ENCODE results near the gene SPTLC2. TPM values are rescaled to one million over a fixed set of nuclear protein-coding genes. Genes with fewer than 3 reads are reported as not detected.
A peak's percentile ranks its signal among the peaks of the same experiment; 100 is the strongest.

The SPTLC2 gene
- total and polyA plus RNA-seq, 2 donors (not counting 1 experiment from before 2014, with no cell fraction given), result 22.8 to 25.9 TPM

DNA sequence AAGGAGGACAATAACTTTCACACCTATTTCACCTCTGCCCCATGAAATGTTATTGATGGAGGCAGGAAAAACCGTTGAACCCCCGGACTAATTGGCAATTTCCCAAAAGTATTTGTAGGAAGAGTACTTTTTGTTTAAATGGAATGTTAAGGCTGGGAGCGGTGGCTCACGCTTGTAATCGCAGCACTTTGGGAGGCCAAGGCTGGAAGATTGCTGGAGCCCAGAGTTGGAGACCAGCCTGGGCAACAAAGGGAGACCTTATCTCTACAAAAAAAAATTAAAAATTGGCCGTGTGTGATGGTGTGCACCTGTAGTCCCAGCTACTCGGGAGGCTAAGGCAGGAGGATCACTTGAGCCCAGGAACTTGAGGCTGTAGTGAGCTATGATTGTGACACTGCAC is 26.0 kb upstream of the SPTLC2 start:
- Histone ChIP-seq H3K36me3 (ENCODE audit: control insufficient read depth, insufficient read depth, low read length) (no peaks in the 10 kb centered on the region), H3K4me3 (replicated peaks in 1 of 4; ENCODE audit: control extremely low read depth in 1 of 4, insufficient read depth in 1 of 4, low read depth in 3 of 4, low read length in 4 of 4) (peak overlapping the region; percentile 11 to 55 (median 30)), H3K9ac (ENCODE audit: insufficient read depth, low read length) (no peak overlapping the region), H3K4me1 (ENCODE audit: control insufficient read depth, extremely low read depth, insufficient read depth, low read length) (peaks cover 4% of the 10 kb centered on the region), H3K27me3 (ENCODE audit: control insufficient read depth, insufficient read depth, low read length) (no peaks in the 10 kb centered on the region), H3K27ac (ENCODE audit: insufficient read depth, low read length) (peak overlapping the region; percentile 66), H3K4me2 (ENCODE audit: extremely low read depth, insufficient read depth, low read length) (peak overlapping the region; percentile 70), H3K79me2 (ENCODE audit: control insufficient read depth, insufficient read depth, low read length) (no peaks in the 10 kb centered on the region), H4K20me1 (ENCODE audit: control insufficient read depth, extremely low read depth, insufficient read depth, low read length) (no peaks in the 10 kb centered on the region), H2AFZ (ENCODE audit: low read length) (peak overlapping the region; percentile 90), H3K9me3 (ENCODE audit: control insufficient read depth, insufficient read depth, low read depth, low read length) (no peaks in the 10 kb centered on the region)
- TF ChIP-seq, protein P1, sequence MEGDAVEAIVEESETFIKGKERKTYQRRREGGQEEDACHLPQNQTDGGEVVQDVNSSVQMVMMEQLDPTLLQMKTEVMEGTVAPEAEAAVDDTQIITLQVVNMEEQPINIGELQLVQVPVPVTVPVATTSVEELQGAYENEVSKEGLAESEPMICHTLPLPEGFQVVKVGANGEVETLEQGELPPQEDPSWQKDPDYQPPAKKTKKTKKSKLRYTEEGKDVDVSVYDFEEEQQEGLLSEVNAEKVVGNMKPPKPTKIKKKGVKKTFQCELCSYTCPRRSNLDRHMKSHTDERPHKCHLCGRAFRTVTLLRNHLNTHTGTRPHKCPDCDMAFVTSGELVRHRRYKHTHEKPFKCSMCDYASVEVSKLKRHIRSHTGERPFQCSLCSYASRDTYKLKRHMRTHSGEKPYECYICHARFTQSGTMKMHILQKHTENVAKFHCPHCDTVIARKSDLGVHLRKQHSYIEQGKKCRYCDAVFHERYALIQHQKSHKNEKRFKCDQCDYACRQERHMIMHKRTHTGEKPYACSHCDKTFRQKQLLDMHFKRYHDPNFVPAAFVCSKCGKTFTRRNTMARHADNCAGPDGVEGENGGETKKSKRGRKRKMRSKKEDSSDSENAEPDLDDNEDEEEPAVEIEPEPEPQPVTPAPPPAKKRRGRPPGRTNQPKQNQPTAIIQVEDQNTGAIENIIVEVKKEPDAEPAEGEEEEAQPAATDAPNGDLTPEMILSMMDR (conservative IDR thresholded peaks at IDR 0.05 in 1 of 2, IDR thresholded peaks at IDR 0.05 in 1 of 2; ENCODE audit: low read depth in 1 of 2, low read length in 2 of 2), result no peak
- TF ChIP-seq EZH2 (IDR thresholded peaks at IDR 0.05; ENCODE audit: low read length, missing control alignments), result no peak
- DNase-seq (ENCODE audit: low read depth in 2 of 2), result no peak

DNA sequence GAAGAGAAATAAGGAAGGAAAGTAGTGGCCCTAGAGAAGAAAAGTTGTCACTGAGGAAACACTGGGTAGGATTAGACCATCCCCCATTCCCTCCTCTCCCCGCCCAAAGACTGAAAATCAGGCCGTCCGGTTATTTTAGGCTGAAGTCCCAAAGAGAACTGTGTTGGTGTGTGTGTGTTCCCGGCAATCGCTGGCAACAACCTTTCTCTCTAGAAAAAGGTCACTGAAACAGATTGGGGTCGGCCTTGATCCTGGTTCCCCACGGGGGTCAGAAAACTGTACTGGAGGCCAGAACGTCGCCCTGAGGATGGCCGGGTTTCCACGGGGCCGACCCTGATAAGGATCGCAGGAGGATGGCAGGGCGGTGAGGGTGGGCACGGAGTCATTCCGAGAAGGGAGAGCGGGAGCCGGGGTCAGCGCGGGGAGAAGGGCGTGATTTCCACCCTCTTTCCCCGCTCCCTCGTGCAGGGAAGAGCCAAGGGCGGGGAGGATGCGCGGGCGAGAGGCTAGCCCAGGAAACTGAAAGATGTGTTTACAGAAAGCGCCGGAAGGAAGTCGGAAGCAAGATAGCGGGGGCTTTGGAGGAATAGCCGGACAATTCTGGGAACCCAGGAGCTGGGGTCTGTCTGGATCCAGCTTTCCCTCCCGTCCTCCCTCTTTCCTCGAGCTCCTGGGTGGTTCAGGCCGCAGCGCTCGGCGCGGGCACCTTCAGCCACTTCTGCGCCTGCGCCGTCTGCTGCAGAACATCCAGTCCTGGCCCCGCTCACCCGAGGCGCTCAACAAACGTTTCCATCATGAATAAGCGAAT is 25.3 kb upstream of the SPTLC2 start:
- Histone ChIP-seq H3K4me1 (ENCODE audit: control insufficient read depth, extremely low read depth, insufficient read depth, low read length) (peaks cover 4% of the 10 kb centered on the region), H3K4me2 (ENCODE audit: extremely low read depth, insufficient read depth, low read length) (peak overlapping the region; percentile 70), H2AFZ (ENCODE audit: low read length) (peak overlapping the region; percentile 90), H3K36me3 (ENCODE audit: control insufficient read depth, insufficient read depth, low read length) (no peaks in the 10 kb centered on the region), H3K27ac (ENCODE audit: insufficient read depth, low read length) (peak overlapping the region; percentile 66), H3K27me3 (ENCODE audit: control insufficient read depth, insufficient read depth, low read length) (no peaks in the 10 kb centered on the region), H3K79me2 (ENCODE audit: control insufficient read depth, insufficient read depth, low read length) (no peaks in the 10 kb centered on the region), H3K4me3 (replicated peaks in 1 of 4; ENCODE audit: control extremely low read depth in 1 of 4, insufficient read depth in 1 of 4, low read depth in 3 of 4, low read length in 4 of 4) (peak overlapping the region; percentile 11 to 55 (median 30)), H3K9ac (ENCODE audit: insufficient read depth, low read length) (peak overlapping the region; percentile 47), H3K9me3 (ENCODE audit: control insufficient read depth, insufficient read depth, low read depth, low read length) (no peaks in the 10 kb centered on the region), H4K20me1 (ENCODE audit: control insufficient read depth, extremely low read depth, insufficient read depth, low read length) (no peaks in the 10 kb centered on the region)
- TF ChIP-seq EZH2 (IDR thresholded peaks at IDR 0.05; ENCODE audit: low read length, missing control alignments), result no peak
- TF ChIP-seq, protein P1 (conservative IDR thresholded peaks at IDR 0.05 in 1 of 2, IDR thresholded peaks at IDR 0.05 in 1 of 2; ENCODE audit: low read depth in 1 of 2, low read length in 2 of 2), result no peak
- peak; percentile 47 to 71 for DNase-seq (ENCODE audit: low read depth in 2 of 2)

DNA sequence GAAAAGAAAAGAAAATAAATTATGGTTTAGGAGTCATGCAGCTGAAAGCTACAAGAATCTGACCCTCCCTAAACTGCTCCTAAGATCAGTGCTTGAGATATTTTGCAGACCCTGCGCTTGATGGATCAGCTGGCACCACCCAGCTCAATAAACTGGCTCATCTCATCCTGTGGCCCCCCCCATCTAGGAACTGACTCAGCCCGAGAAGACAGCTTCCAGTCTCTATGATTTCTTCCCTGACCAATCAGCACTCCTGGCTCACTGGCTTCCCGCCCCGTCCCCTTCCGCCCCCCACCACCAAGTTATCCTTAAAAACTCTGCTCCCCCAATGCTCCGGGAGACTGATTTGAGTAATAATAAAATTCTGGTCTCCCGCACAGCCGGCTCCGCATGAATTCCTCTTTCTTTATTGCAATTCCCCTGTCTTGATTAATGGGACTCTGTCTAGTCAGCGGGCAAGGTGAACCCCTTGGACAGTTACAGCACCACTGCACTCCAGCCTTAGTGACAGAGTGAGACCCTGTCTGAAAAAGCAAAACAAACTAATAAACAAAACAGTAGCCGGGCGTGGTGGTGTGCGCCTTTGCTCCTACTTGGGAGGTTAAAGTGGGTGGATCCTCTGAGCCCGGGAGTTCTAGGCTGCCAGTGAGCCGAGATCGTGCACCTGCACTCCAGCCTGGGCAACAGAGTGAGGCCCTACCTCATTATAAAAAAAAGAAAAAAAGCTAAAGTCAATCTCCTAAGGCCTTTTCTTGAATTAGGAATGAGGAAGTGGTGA is 24.5 kb upstream of the SPTLC2 start:
- Histone ChIP-seq H3K27me3 (ENCODE audit: control insufficient read depth, insufficient read depth, low read length) (no peaks in the 10 kb centered on the region), H3K4me3 (replicated peaks in 1 of 4; ENCODE audit: control extremely low read depth in 1 of 4, insufficient read depth in 1 of 4, low read depth in 3 of 4, low read length in 4 of 4) (no peak overlapping the region), H3K9me3 (ENCODE audit: control insufficient read depth, insufficient read depth, low read depth, low read length) (no peaks in the 10 kb centered on the region), H4K20me1 (ENCODE audit: control insufficient read depth, extremely low read depth, insufficient read depth, low read length) (no peaks in the 10 kb centered on the region), H3K9ac (ENCODE audit: insufficient read depth, low read length) (no peak overlapping the region), H3K27ac (ENCODE audit: insufficient read depth, low read length) (no peak overlapping the region), H3K79me2 (ENCODE audit: control insufficient read depth, insufficient read depth, low read length) (no peaks in the 10 kb centered on the region), H3K4me2 (ENCODE audit: extremely low read depth, insufficient read depth, low read length) (peak overlapping the region; percentile 70), H3K4me1 (ENCODE audit: control insufficient read depth, extremely low read depth, insufficient read depth, low read length) (peaks cover 4% of the 10 kb centered on the region), H3K36me3 (ENCODE audit: control insufficient read depth, insufficient read depth, low read length) (no peaks in the 10 kb centered on the region), H2AFZ (ENCODE audit: low read length) (peak overlapping the region; percentile 90)
- peak in 1 of 2 donors; percentile 30 for DNase-seq (ENCODE audit: low read depth in 2 of 2)
- TF ChIP-seq, protein P1 (conservative IDR thresholded peaks at IDR 0.05 in 1 of 2, IDR thresholded peaks at IDR 0.05 in 1 of 2; ENCODE audit: low read depth in 1 of 2, low read length in 2 of 2), result no peak
- no peak for TF ChIP-seq EZH2 (IDR thresholded peaks at IDR 0.05; ENCODE audit: low read length, missing control alignments)

Data from fibroblast of lung (primary cell).